ENCODE measurements around the gene ULBP1.
"Not testable (repeated sequence)": the region's sequence is repeated elsewhere in the genome, so short reads cannot be mapped to it uniquely, and the experiment has no call there.

The ULBP1 gene

GRCh38 chr6:150016324-150017185, 52.8 kb downstream of the ULBP1 start:
- peak; percentile 48 for TF ChIP-seq CTCF (IDR thresholded peaks at IDR 0.05; ENCODE audit: low read depth, low read length, missing control alignments)
- H3K4me3 ChIP-seq (replicated peaks; ENCODE audit: low read depth, low read length): no peak overlapping the region
- peak; percentile 16 for DNase-seq (ENCODE audit: extremely low read depth, low read depth)

GRCh38 chr6:150017186-150017521, 53.4 kb downstream of the ULBP1 start:
- not testable (repeated sequence) for DNase-seq (ENCODE audit: extremely low read depth, low read depth)

GRCh38 chr6:150018846-150019580, 55.3 kb downstream of the ULBP1 start:
- H3K4me3 ChIP-seq (replicated peaks; ENCODE audit: low read depth, low read length): no peak overlapping the region
- no peak for TF ChIP-seq CTCF (IDR thresholded peaks at IDR 0.05; ENCODE audit: low read depth, low read length, missing control alignments)
- no peak for DNase-seq (ENCODE audit: extremely low read depth, low read depth)

More at GRCh38 chr6:150017186-150017521, 53.4 kb downstream of the ULBP1 start:
- not testable (repeated sequence) for H3K4me3 ChIP-seq (replicated peaks; ENCODE audit: low read depth, low read length)

GRCh38 chr6:150021870-150022269, 58.1 kb downstream of the ULBP1 start:
- DNase-seq (ENCODE audit: extremely low read depth, low read depth); H3K4me3 ChIP-seq (replicated peaks; ENCODE audit: low read depth, low read length): not testable (repeated sequence)

Measured in HFF-Myc (cell line).